Measurements from ENCODE around the gene PKP4. TPM values are rescaled to one million over a fixed set of nuclear protein-coding genes. Genes with fewer than 3 reads are reported as not detected.
A peak's percentile ranks its signal among the peaks of the same experiment; 100 is the strongest.

Gene PKP4
- total RNA-seq, 1 donor from 2014 or later: 60.8 TPM

DNA sequence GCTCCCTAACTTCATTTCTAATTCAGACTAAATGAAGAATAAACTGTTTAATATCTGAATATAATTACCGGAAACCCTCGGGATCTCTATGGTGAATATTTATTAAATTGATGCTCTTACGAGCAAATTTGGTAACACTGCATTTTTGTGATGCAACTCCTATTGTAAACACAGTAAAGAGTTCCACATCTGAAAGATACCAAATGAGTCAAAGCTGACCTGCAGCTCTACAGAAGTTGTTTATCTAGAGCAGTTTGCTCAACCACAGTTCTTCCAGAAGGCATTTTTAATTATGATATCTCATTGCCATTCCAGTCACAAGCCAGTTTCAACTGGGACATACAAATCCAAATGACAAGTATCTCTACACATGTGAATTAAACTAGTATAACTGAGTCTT, 129.7 kb downstream of the PKP4 start:
- Histone ChIP-seq H3K27me3 (no peaks in the 10 kb centered on the region), H3K27ac (no peak overlapping the region), H3K36me3 (no peaks in the 10 kb centered on the region), H3K4me3 (no peak overlapping the region), H3K9me3 (no peaks in the 10 kb centered on the region), H3K4me1 (no peaks in the 10 kb centered on the region)
- intact Hi-C loops (cut with DNase I): no loop called here
- TF ChIP-seq, protein P1, sequence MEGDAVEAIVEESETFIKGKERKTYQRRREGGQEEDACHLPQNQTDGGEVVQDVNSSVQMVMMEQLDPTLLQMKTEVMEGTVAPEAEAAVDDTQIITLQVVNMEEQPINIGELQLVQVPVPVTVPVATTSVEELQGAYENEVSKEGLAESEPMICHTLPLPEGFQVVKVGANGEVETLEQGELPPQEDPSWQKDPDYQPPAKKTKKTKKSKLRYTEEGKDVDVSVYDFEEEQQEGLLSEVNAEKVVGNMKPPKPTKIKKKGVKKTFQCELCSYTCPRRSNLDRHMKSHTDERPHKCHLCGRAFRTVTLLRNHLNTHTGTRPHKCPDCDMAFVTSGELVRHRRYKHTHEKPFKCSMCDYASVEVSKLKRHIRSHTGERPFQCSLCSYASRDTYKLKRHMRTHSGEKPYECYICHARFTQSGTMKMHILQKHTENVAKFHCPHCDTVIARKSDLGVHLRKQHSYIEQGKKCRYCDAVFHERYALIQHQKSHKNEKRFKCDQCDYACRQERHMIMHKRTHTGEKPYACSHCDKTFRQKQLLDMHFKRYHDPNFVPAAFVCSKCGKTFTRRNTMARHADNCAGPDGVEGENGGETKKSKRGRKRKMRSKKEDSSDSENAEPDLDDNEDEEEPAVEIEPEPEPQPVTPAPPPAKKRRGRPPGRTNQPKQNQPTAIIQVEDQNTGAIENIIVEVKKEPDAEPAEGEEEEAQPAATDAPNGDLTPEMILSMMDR (IDR thresholded peaks at IDR 0.05): no peak
- no peak for DNase-seq (ENCODE audit: low spot score in 2 of 2)

DNA sequence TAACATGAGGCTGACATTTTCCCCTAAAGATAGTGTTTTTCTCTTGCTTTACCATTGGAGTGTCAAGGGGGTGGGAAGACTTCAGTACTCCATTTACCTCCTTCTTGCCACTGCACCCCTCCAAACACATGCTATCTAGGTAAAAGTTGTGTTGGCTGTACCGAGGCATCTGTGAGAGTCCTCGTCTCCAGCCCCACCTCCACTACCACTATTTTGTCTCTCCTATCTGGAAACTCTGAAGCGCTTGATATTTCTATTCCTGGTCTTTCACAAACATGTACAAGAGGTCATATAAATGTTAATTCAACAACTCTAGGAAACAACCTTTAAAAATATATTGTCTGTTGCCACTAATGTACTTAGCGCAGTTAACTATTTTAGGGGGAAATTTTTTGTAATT, 132.6 kb downstream of the PKP4 start:
- intact Hi-C loops (cut with DNase I): no loop called here
- TF ChIP-seq, protein P1 (IDR thresholded peaks at IDR 0.05): no peak
- Histone ChIP-seq H3K4me3 (no peak overlapping the region), H3K27ac (no peak overlapping the region), H3K36me3 (no peaks in the 10 kb centered on the region), H3K9me3 (no peaks in the 10 kb centered on the region), H3K4me1 (no peaks in the 10 kb centered on the region), H3K27me3 (no peaks in the 10 kb centered on the region)
- no peak for DNase-seq (ENCODE audit: low spot score in 2 of 2)

DNA sequence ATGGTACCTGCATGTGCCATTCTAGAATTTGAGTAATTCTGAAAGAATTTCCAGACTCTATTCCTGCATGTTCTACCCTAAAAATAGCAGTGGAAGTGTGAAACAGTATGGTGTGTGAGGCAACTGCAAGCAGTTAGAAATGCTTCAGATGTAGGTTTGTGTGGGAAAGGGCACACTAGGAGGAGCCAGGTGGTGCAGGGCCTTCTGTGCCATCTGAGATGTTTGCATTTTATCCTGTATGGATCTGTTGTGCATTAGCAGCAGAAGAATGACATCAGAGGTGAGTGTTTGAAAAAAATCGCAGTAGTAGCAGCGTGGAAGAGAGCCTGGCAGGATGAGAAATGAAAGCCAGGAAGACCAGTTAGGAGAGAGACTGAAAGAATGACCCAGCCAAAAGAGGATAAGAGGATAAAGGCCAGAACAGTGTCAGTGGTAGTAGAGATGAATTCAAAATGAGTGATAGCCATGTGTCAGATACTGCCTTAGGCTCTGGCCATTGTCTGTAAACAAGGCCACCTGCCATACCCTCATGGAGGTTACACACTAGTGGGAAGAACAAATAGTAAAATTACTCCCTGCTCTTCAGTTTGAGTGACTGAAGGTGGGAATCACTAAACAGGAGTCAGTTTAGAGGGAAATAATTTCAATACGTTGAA, 142.2 kb downstream of the PKP4 start:
- Histone ChIP-seq H3K4me3 (no peak overlapping the region), H3K27me3 (no peaks in the 10 kb centered on the region), H3K4me1 (peaks cover 0 to 7% of the 10 kb centered on the region in 2 donors), H3K27ac (peak overlapping the region in 1 of 2 donors; percentile 23), H3K9me3 (no peaks in the 10 kb centered on the region), H3K36me3 (no peaks in the 10 kb centered on the region)
- DNase-seq (ENCODE audit: low spot score in 2 of 2): no peak
- TF ChIP-seq, protein P1 (IDR thresholded peaks at IDR 0.05): no peak
- intact Hi-C loops (cut with DNase I): no loop called here

DNA sequence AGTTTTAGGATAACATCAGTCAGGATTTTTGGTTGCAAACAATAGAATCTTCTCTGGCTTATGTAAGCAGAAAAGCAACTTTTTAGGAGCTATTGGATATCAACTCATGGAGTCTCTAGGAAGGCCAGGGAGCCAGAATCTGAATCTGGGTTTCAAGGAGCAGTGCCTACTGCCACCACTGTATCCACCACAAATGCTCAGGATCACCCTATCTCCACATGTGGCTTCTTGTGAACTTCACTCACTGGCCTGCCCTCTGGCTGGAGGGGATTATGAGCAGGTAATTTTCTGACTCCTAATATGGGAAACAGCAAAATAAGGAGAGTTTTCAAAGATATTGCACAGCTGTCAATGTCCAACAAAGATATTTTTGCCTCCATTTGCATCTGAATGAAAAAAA, 142.9 kb downstream of the PKP4 start:
- Histone ChIP-seq H3K27ac (peak overlapping the region in 1 of 2 donors; percentile 23), H3K27me3 (no peaks in the 10 kb centered on the region), H3K36me3 (no peaks in the 10 kb centered on the region), H3K4me1 (peaks cover 0 to 7% of the 10 kb centered on the region in 2 donors), H3K4me3 (no peak overlapping the region), H3K9me3 (no peaks in the 10 kb centered on the region)
- intact Hi-C loops (cut with DNase I): loop anchor here (2.0 kb wide), 1 partner anchor 143 kb away; the partner anchor contains the start of genes CCDC148 and PKP4
- DNase-seq (ENCODE audit: low spot score in 2 of 2): no peak
- TF ChIP-seq, protein P1 (IDR thresholded peaks at IDR 0.05): no peak

DNA sequence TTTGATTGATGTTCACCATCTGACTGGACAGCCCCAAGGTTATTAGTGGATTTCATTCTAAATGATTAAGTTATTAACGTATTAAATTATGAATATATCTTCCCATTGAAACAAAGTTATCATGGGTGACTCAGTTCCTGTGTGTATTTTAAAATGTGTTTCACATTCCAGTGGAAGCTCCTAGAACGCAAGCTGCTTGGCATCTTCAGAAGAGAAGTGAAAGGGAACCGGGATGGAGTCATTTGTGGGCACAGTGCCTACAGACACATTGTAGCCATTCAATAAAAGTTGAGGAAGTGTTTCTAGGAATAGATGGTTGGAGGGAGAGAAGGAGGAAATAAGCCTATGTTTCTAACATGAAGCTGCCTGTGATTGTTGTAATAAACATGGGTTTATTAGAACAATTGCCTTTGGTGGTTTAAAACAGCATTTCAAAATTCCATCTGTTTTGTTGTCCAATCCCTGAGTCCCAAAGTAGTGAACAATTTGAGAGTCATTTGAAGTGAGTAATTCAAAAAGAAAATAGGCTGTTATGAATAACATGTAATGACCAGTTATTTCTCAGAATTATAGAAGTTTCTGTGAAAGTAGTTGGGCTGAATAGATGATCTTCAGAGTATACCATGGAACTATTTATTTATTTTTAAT, 143.5 kb downstream of the PKP4 start:
- Histone ChIP-seq H3K4me3 (peak overlapping the region in 1 of 2 donors; percentile 10), H3K27ac (peak overlapping the region in 1 of 2 donors; percentile 23), H3K27me3 (no peaks in the 10 kb centered on the region), H3K36me3 (no peaks in the 10 kb centered on the region), H3K4me1 (peaks cover 0 to 7% of the 10 kb centered on the region in 2 donors), H3K9me3 (no peaks in the 10 kb centered on the region)
- intact Hi-C loops (cut with DNase I): loop anchor here (2.0 kb wide), 1 partner anchor 143 kb away; the partner anchor contains the start of genes CCDC148 and PKP4
- DNase-seq (ENCODE audit: low spot score in 2 of 2): peak in 1 of 2 donors; percentile 82
- TF ChIP-seq, protein P1 (IDR thresholded peaks at IDR 0.05): no peak

Measured in ascending aorta (tissue), 2 donors.